WTC11 (cell line): ENCODE data around the gene SHISA6. TPM values are rescaled to one million over a fixed set of nuclear protein-coding genes. Genes with fewer than 3 reads are reported as not detected.

Experiments used
- ATAC-seq: fragments of 200-7000 bp; cut with Tn5 transposase; 2 replicates; pipeline ENCODE4 v1.10.0; 2021; ENCODE audit warnings: mild to moderate bottlenecking, moderate library complexity
- CTCF ChIA-PET: fragments of 300-600 bp; sonication (Branson Sonifier 250); formaldehyde crosslinking; loops from one replicate; lab custom pipeline; 2021; ENCODE audit warnings: antibody characterized with exemption; lab: Charles Lee
- POLR2A ChIA-PET: fragments of 350-600 bp; sonication (Branson Sonifier 250); formaldehyde crosslinking; loops from one replicate; lab custom pipeline; 2021; ENCODE audit warnings: antibody characterized with exemption; lab: Charles Lee
- DNase-seq: peaks from one replicate; pipeline ENCODE4 v3.0.0; 2021; ENCODE audit warnings: low spot score
- H3K27ac Mint-ChIP-seq: 2 replicates; pipeline ENCODE4 v1.8.0; 2021; ENCODE audit warnings: mixed read lengths
- H3K27me3 Mint-ChIP-seq: 2 replicates; pipeline ENCODE4 v1.8.0; 2021; ENCODE audit warnings: low read depth, mild to moderate bottlenecking, moderate library complexity, mixed read lengths
- H3K36me3 Mint-ChIP-seq: 2 replicates; pipeline ENCODE4 v1.8.0; 2021; ENCODE audit warnings: mixed read lengths
- H3K4me1 Mint-ChIP-seq: 2 replicates; pipeline ENCODE4 v1.8.0; 2022; ENCODE audit warnings: mixed read lengths
- H3K4me3 Mint-ChIP-seq: 2 replicates; pipeline ENCODE4 v1.8.0; 2021; ENCODE audit warnings: mild to moderate bottlenecking, moderate library complexity, mixed read lengths
- H3K9me3 Mint-ChIP-seq: 2 replicates; pipeline ENCODE4 v1.8.0; 2021; ENCODE audit warnings: mixed read lengths
- CREB1 ChIP-seq: sonication (generic); formaldehyde crosslinking; IDR thresholded peaks from 2 replicates; pipeline ENCODE4 v1.8.0; 2023; ENCODE audit warnings: mild to moderate bottlenecking, missing genetic modification reagents
- ESRRA ChIP-seq: sonication (generic); formaldehyde crosslinking; IDR thresholded peaks from 2 replicates; pipeline ENCODE4 v1.8.1; 2022; ENCODE audit warnings: mild to moderate bottlenecking, missing genetic modification reagents, borderline replicate concordance
- GRHL2 ChIP-seq: fragments of 250-450 bp; sonication (Bioruptor Pico); IDR thresholded peaks from 2 replicates; pipeline ENCODE4 v1.8.0; 2022; ENCODE audit warnings: mild to moderate bottlenecking, moderate library complexity; ENCODE audit not compliant: insufficient replicate concordance, severe bottlenecking
- MXD4 ChIP-seq: fragments of 250-450 bp; sonication (Bioruptor Pico); IDR thresholded peaks from 2 replicates; pipeline ENCODE4 v1.8.0; 2021; ENCODE audit warnings: mild to moderate bottlenecking, moderate library complexity, borderline replicate concordance
- MYBL2 ChIP-seq: sonication (generic); formaldehyde crosslinking; IDR thresholded peaks from 2 replicates; pipeline ENCODE4 v1.8.1; 2023; ENCODE audit warnings: mild to moderate bottlenecking, moderate library complexity, missing genetic modification reagents
- NFATC4 ChIP-seq: fragments of 250-450 bp; sonication (Bioruptor Pico); IDR thresholded peaks from 2 replicates; pipeline ENCODE4 v1.9.0; 2021; ENCODE audit warnings: mild to moderate bottlenecking
- NR2C2 ChIP-seq: sonication (generic); formaldehyde crosslinking; IDR thresholded peaks from 2 replicates; pipeline ENCODE4 v1.8.0; 2022; ENCODE audit warnings: mild to moderate bottlenecking, missing genetic modification reagents
- PRRX2 ChIP-seq: fragments of 250-450 bp; sonication (Bioruptor Pico); IDR thresholded peaks from 2 replicates; pipeline ENCODE4 v1.8.0; 2021; ENCODE audit warnings: mild to moderate bottlenecking
- RORB ChIP-seq: fragments of 250-450 bp; sonication (Bioruptor Pico); IDR thresholded peaks from 2 replicates; pipeline ENCODE4 v1.9.0; 2021; ENCODE audit warnings: mild to moderate bottlenecking
- SP1 ChIP-seq: sonication (generic); formaldehyde crosslinking; conservative IDR thresholded peaks from 2 replicates; pipeline ENCODE4 v1.8.1; 2022; ENCODE audit warnings: missing genetic modification reagents
- STAT6 ChIP-seq: sonication (generic); formaldehyde crosslinking; conservative IDR thresholded peaks from 2 replicates; pipeline ENCODE4 v1.8.1; 2023; ENCODE audit warnings: mild to moderate bottlenecking, low read depth, missing genetic modification reagents, moderate library complexity
- TCF7 ChIP-seq: sonication (generic); formaldehyde crosslinking; IDR thresholded peaks from 2 replicates; pipeline ENCODE4 v1.8.0; 2022; ENCODE audit warnings: mild to moderate bottlenecking, low read depth, missing genetic modification reagents, moderate library complexity
- USF1 ChIP-seq: sonication (generic); formaldehyde crosslinking; IDR thresholded peaks from 2 replicates; pipeline ENCODE4 v1.8.0; 2022; ENCODE audit warnings: mild to moderate bottlenecking, missing genetic modification reagents
- ZMAT4 ChIP-seq: fragments of 250-450 bp; sonication (Bioruptor Pico); IDR thresholded peaks from 2 replicates; pipeline ENCODE4 v1.9.0; 2021; ENCODE audit warnings: mild to moderate bottlenecking
- ZNF121 ChIP-seq: sonication (generic); formaldehyde crosslinking; IDR thresholded peaks from 2 replicates; pipeline ENCODE4 v1.8.0; 2023; ENCODE audit warnings: missing genetic modification reagents
- ZNF138 ChIP-seq: sonication (generic); formaldehyde crosslinking; conservative IDR thresholded peaks from 2 replicates; pipeline ENCODE4 v1.8.1; 2022; ENCODE audit warnings: mild to moderate bottlenecking, moderate library complexity, missing genetic modification reagents
- ZNF219 ChIP-seq: sonication (generic); formaldehyde crosslinking; IDR thresholded peaks from 2 replicates; pipeline ENCODE4 v1.8.0; 2023; ENCODE audit warnings: missing genetic modification reagents, mild to moderate bottlenecking, borderline replicate concordance
- ZNF263 ChIP-seq: sonication (generic); formaldehyde crosslinking; IDR thresholded peaks from 2 replicates; pipeline ENCODE4 v1.8.1; 2022; ENCODE audit warnings: low read depth, mild to moderate bottlenecking, moderate library complexity, missing genetic modification reagents
- ZNF423 ChIP-seq: fragments of 250-450 bp; sonication (Bioruptor Pico); IDR thresholded peaks from 2 replicates; pipeline ENCODE4 v2.1.2; 2022; ENCODE audit warnings: mild to moderate bottlenecking, moderate library complexity
- ZNF512 ChIP-seq: sonication (generic); formaldehyde crosslinking; IDR thresholded peaks from 2 replicates; pipeline ENCODE4 v1.8.1; 2022; ENCODE audit warnings: missing genetic modification reagents, borderline replicate concordance
- total RNA-seq: library from RNA; stranded (reverse); gene quantifications from 3 replicates; pipeline ENCODE4 v1.2.3, GENCODE V29; 2021
- TF ChIP-seq, protein P1 (sequence below): sonication (generic); formaldehyde crosslinking; IDR thresholded peaks from 2 replicates; pipeline ENCODE4 v1.8.1; 2022; ENCODE audit warnings: mild to moderate bottlenecking, missing genetic modification reagents, moderate library complexity, borderline replicate concordance
- TF ChIP-seq, protein P2 (sequence below): sonication (generic); formaldehyde crosslinking; IDR thresholded peaks from 2 replicates; pipeline ENCODE4 v1.8.1; 2022; ENCODE audit warnings: low read depth, mild to moderate bottlenecking, moderate library complexity, missing genetic modification reagents, borderline replicate concordance
- TF ChIP-seq, protein P3 (sequence below): sonication (generic); formaldehyde crosslinking; IDR thresholded peaks from 2 replicates; pipeline ENCODE4 v1.8.1; 2023; ENCODE audit warnings: mild to moderate bottlenecking, moderate library complexity, missing genetic modification reagents

SHISA6 gene
- total RNA-seq, 1 experiment from 2014 or later: 1.1 TPM

DNA sequence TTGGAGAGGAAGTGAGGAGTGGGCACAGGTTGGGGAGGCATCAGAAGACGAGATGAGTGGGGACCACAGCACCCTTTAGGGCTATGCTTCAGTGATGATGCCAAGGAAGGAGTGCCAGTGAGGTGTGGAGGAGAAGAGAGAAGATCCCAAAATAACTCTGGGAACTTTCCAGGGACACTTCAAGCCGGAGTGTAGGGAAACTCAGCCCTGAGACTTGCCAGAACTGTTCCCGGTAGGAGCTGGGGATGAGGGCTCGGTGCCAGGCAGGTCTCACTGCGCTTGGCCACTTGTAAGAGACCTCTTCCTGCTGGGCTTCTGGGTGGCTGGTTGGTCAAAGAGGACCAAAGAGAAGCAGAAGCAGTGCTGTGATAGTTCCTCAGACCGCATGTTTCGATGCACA, 63.6 kb downstream of the SHISA6 start:
- DNase-seq: no peak
- POLR2A ChIA-PET: no interaction called here
- CTCF ChIA-PET: no interaction called here
- Mint-ChIP-seq H3K4me1 (0 out of 2 replicates have a peak, but pooled peaks cover 4% of the 10 kb centered on the region), H3K9me3 (peaks cover 53% of the 10 kb centered on the region), H3K27me3 (peaks cover 9% of the 10 kb centered on the region; the same call in 1 of the 2 replicates), H3K4me3 (no peak overlapping the region), H3K36me3 (peaks cover 38% of the 10 kb centered on the region), H3K27ac (no peak overlapping the region)
- no peak for ATAC-seq
- TF ChIP-seq SP1: no peak
- TF ChIP-seq NFATC4 (CRISPR knock-in tag): no peak
- no peak for TF ChIP-seq USF1
- TF ChIP-seq ZNF263 (CRISPR knock-in tag): no peak
- TF ChIP-seq ESRRA (CRISPR knock-in tag): no peak
- TF ChIP-seq, protein P1, sequence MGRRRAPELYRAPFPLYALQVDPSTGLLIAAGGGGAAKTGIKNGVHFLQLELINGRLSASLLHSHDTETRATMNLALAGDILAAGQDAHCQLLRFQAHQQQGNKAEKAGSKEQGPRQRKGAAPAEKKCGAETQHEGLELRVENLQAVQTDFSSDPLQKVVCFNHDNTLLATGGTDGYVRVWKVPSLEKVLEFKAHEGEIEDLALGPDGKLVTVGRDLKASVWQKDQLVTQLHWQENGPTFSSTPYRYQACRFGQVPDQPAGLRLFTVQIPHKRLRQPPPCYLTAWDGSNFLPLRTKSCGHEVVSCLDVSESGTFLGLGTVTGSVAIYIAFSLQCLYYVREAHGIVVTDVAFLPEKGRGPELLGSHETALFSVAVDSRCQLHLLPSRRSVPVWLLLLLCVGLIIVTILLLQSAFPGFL (CRISPR knock-in tag): no peak
- no peak for TF ChIP-seq ZNF512 (CRISPR knock-in tag)
- no peak for TF ChIP-seq ZNF219 (CRISPR knock-in tag)
- TF ChIP-seq ZMAT4 (CRISPR knock-in tag): no peak
- no peak for TF ChIP-seq RORB
- TF ChIP-seq ZNF138 (CRISPR knock-in tag): no peak
- no peak for TF ChIP-seq MYBL2 (CRISPR knock-in tag)
- no peak for TF ChIP-seq CREB1

DNA sequence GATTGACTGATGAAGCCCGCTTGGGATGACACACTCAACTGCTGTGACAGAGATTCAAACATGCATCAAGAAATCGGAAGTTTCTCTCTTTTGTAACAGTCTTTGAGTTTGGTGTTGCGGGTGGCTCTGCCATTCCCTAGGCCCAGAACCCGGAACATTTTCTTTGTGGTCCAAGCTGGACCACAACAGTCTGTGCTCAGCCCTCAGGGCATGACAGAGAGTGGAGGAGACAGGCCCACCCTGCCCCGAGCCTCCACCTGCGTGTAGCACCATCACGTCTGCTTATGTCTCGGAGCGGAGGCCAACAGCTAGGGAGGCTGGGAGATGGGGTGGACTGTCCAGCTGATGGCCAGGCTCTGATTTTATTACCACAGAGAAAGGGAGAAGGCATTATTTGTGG, 64.5 kb downstream of the SHISA6 start:
- peaks cover 60% of the 10 kb centered on the region for H3K9me3 Mint-ChIP-seq
- no peak overlapping the region for H3K4me3 Mint-ChIP-seq
- no peak for DNase-seq
- ChIA-PET POLR2A (no interaction called here), CTCF (interaction anchor here (0.7 kb wide), 1 partner anchor 8 kb away, joined by 3 read pairs; no protein-coding TSS in a partner anchor)
- H3K36me3 Mint-ChIP-seq: peaks cover 47% of the 10 kb centered on the region
- TF ChIP-seq, protein P2, sequence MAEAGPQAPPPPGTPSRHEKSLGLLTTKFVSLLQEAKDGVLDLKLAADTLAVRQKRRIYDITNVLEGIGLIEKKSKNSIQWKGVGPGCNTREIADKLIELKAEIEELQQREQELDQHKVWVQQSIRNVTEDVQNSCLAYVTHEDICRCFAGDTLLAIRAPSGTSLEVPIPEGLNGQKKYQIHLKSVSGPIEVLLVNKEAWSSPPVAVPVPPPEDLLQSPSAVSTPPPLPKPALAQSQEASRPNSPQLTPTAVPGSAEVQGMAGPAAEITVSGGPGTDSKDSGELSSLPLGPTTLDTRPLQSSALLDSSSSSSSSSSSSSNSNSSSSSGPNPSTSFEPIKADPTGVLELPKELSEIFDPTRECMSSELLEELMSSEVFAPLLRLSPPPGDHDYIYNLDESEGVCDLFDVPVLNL (CRISPR knock-in tag): no peak
- TF ChIP-seq, protein P3, sequence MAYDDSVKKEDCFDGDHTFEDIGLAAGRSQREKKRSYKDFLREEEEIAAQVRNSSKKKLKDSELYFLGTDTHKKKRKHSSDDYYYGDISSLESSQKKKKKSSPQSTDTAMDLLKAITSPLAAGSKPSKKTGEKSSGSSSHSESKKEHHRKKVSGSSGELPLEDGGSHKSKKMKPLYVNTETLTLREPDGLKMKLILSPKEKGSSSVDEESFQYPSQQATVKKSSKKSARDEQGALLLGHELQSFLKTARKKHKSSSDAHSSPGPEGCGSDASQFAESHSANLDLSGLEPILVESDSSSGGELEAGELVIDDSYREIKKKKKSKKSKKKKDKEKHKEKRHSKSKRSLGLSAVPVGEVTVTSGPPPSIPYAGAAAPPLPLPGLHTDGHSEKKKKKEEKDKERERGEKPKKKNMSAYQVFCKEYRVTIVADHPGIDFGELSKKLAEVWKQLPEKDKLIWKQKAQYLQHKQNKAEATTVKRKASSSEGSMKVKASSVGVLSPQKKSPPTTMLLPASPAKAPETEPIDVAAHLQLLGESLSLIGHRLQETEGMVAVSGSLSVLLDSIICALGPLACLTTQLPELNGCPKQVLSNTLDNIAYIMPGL (CRISPR knock-in tag): no peak
- TF ChIP-seq MXD4 (CRISPR knock-in tag) (no peak), GRHL2 (CRISPR knock-in tag) (no peak), PRRX2 (CRISPR knock-in tag) (no peak), ZNF121 (CRISPR knock-in tag) (no peak), NR2C2 (CRISPR knock-in tag) (no peak), STAT6 (CRISPR knock-in tag) (no peak), ZNF423 (CRISPR knock-in tag) (no peak), TCF7 (no peak)
- 0 out of 2 replicates have a peak, but pooled peaks cover 4% of the 10 kb centered on the region for H3K4me1 Mint-ChIP-seq
- H3K27me3 Mint-ChIP-seq: peaks cover 14% of the 10 kb centered on the region
- H3K27ac Mint-ChIP-seq: no peak overlapping the region
- ATAC-seq: no peak
